Activated CD8-positive, alpha-beta T cell treated with anti-CD3 and anti-CD28 coated beads for 36 hours (primary cell): ENCODE measurements around the gene NFASC. TPM values are rescaled to one million over a fixed set of nuclear protein-coding genes. Genes with fewer than 3 reads are reported as not detected.

Experiments used
- ATAC-seq: fragments of 200-7000 bp; cut with Tn5 transposase; one replicate; pipeline ENCODE4 v1.10.0; 2021; ENCODE audit warnings: mild to moderate bottlenecking, moderate library complexity
- CTCF ChIA-PET: fragments of 350-600 bp; sonication (Branson Sonifier 250); formaldehyde crosslinking; loops from one replicate; lab custom pipeline; 2021; ENCODE audit warnings: antibody characterized with exemption; lab: Charles Lee
- POLR2A ChIA-PET: fragments of 350-600 bp; sonication (Branson Sonifier 250); formaldehyde crosslinking; loops from one replicate; lab custom pipeline; 2021; ENCODE audit warnings: antibody characterized with exemption; lab: Charles Lee
- DNase-seq: peaks from one replicate; pipeline ENCODE4 v3.0.0-alpha.2; 2020
- H3K27ac Mint-ChIP-seq: one replicate; pipeline ENCODE4 v1.8.0; 2021; ENCODE audit warnings: mild to moderate bottlenecking, mixed read lengths
- H3K27me3 Mint-ChIP-seq: one replicate; pipeline ENCODE4 v1.8.0; 2021; ENCODE audit warnings: mixed read lengths
- H3K36me3 Mint-ChIP-seq: one replicate; pipeline ENCODE4 v1.8.0; 2021; ENCODE audit warnings: low read depth, mixed read lengths
- H3K4me1 Mint-ChIP-seq: one replicate; pipeline ENCODE4 v1.8.0; 2021; ENCODE audit warnings: low read depth, mixed read lengths
- H3K4me3 Mint-ChIP-seq: one replicate; pipeline ENCODE4 v1.8.0; 2021; ENCODE audit warnings: mild to moderate bottlenecking, moderate library complexity, mixed read lengths
- H3K9me3 Mint-ChIP-seq: one replicate; pipeline ENCODE4 v1.8.0; 2021; ENCODE audit warnings: mixed read lengths
- intact Hi-C: fragments of 100-400 bp; cut with micrococcal nuclease; formaldehyde crosslinking; loops from one replicate; pipeline ENCODE4 v1.10.0; 2022
- total RNA-seq, 2 experiments: library from RNA; stranded (reverse); gene quantifications; one replicate each; pipeline ENCODE4 v1.2.3, GENCODE V29; 2021
- TF ChIP-seq, protein P1 (sequence below): fragments of 200-600 bp; IDR thresholded peaks from one replicate; pipeline ENCODE4 v1.8.0; 2022; ENCODE audit warnings: antibody characterized with exemption, mild to moderate bottlenecking

NFASC gene
- total RNA-seq, 2 experiments from 2014 or later, result not detected

GRCh38 chr1:204980840-204981405, 110.3 kb downstream of the NFASC start:
- DNase-seq (no peak), ATAC-seq (no peak)
- Mint-ChIP-seq H3K36me3 (no peaks in the 10 kb centered on the region), H3K4me1 (peaks cover 2% of the 10 kb centered on the region), H3K9me3 (no peaks in the 10 kb centered on the region), H3K27me3 (peaks cover 9% of the 10 kb centered on the region), H3K27ac (no peak overlapping the region), H3K4me3 (no peak overlapping the region)
- intact Hi-C loops, result no loop called here
- CTCF ChIA-PET, result interaction anchor here (0.9 to 2.5 kb wide), 4 partner anchors 8 to 163 kb away, joined by 3 to 19 read pairs (median 10); no protein-coding TSS in a partner anchor
- TF ChIP-seq, protein P1, sequence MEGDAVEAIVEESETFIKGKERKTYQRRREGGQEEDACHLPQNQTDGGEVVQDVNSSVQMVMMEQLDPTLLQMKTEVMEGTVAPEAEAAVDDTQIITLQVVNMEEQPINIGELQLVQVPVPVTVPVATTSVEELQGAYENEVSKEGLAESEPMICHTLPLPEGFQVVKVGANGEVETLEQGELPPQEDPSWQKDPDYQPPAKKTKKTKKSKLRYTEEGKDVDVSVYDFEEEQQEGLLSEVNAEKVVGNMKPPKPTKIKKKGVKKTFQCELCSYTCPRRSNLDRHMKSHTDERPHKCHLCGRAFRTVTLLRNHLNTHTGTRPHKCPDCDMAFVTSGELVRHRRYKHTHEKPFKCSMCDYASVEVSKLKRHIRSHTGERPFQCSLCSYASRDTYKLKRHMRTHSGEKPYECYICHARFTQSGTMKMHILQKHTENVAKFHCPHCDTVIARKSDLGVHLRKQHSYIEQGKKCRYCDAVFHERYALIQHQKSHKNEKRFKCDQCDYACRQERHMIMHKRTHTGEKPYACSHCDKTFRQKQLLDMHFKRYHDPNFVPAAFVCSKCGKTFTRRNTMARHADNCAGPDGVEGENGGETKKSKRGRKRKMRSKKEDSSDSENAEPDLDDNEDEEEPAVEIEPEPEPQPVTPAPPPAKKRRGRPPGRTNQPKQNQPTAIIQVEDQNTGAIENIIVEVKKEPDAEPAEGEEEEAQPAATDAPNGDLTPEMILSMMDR, result no peak
- POLR2A ChIA-PET, result no interaction called here

GRCh38 chr1:204983136-204983535, 112.5 kb downstream of the NFASC start:
- ChIA-PET CTCF (interaction anchor here (1.8 to 2.2 kb wide), 2 partner anchors 78 to 158 kb away, joined by 4 to 9 read pairs; no protein-coding TSS in a partner anchor), POLR2A (no interaction called here)
- no peaks in the 10 kb centered on the region for H3K36me3 Mint-ChIP-seq
- TF ChIP-seq, protein P1, result no peak
- no peak overlapping the region for H3K4me3 Mint-ChIP-seq
- ATAC-seq (no peak), DNase-seq (no peak)
- H3K9me3 Mint-ChIP-seq, result no peaks in the 10 kb centered on the region
- peaks cover 2% of the 10 kb centered on the region for H3K4me1 Mint-ChIP-seq
- H3K27me3 Mint-ChIP-seq, result peaks cover 9% of the 10 kb centered on the region
- intact Hi-C loops, result no loop called here
- no peak overlapping the region for H3K27ac Mint-ChIP-seq

DNA sequence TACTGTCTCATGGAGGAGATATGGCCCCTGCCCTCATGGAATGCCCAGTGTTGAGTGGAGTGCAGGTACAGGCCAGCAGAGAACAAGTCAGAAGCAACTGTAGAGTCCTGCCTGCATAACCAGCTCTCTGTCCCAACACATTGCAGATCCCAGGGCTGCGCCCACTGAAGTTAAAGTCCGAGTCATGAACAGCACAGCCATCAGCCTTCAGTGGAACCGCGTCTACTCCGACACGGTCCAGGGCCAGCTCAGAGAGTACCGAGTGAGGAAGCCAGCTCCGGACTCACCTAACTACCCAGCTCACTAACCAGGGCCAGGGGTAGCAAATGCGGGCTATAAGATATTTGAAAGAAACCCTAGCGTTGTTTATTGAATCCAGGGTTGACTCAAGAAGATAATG, 113.2 kb downstream of the NFASC start:
- Mint-ChIP-seq H3K9me3 (no peaks in the 10 kb centered on the region), H3K4me1 (peaks cover 2% of the 10 kb centered on the region), H3K36me3 (no peaks in the 10 kb centered on the region), H3K27me3 (peaks cover 9% of the 10 kb centered on the region), H3K4me3 (no peak overlapping the region), H3K27ac (no peak overlapping the region)
- TF ChIP-seq, protein P1, result no peak
- ChIA-PET CTCF (interaction anchor here (1.8 to 2.2 kb wide), 2 partner anchors 77 to 157 kb away, joined by 4 to 9 read pairs; no protein-coding TSS in a partner anchor), POLR2A (no interaction called here)
- ATAC-seq (no peak), DNase-seq (no peak)
- intact Hi-C loops, result no loop called here

DNA sequence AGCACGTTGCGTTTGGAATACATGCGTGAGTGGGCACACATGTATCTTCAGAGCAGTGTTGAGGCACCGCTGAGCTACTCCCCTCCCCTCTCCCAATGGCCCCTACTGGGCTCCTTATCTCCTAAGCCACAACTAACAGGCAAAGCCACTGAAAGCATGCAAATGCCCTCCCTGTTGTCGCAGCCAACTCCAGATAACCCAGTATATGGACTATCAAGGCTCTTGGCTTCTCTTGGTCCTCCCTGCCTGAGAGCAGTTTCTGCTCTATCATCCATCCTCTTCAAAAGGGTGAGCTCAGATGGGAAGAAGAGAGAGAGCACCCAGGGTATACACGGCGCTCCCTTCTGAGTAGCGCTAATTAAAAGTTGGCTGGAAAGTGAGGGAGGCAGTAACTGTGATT, 113.8 kb downstream of the NFASC start:
- Mint-ChIP-seq H3K27ac (no peak overlapping the region), H3K4me1 (peaks cover 2% of the 10 kb centered on the region), H3K36me3 (no peaks in the 10 kb centered on the region), H3K4me3 (no peak overlapping the region), H3K27me3 (peaks cover 7% of the 10 kb centered on the region), H3K9me3 (no peaks in the 10 kb centered on the region)
- no peak for DNase-seq
- TF ChIP-seq, protein P1, result no peak
- intact Hi-C loops, result no loop called here
- CTCF ChIA-PET, result interaction anchor here (1.3 to 2.2 kb wide), 3 partner anchors 77 to 178 kb away, joined by 3 to 9 read pairs (median 4); no protein-coding TSS in a partner anchor
- ATAC-seq, result no peak
- POLR2A ChIA-PET, result no interaction called here

GRCh38 chr1:204986181-204986580, 115.5 kb downstream of the NFASC start:
- DNase-seq (no peak), ATAC-seq (no peak)
- intact Hi-C loops, result loop anchor here (5.0 kb wide), 1 partner anchor 76 kb away; no protein-coding TSS in a partner anchor
- peaks cover 7% of the 10 kb centered on the region for H3K27me3 Mint-ChIP-seq
- no peak overlapping the region for H3K4me3 Mint-ChIP-seq
- ChIA-PET POLR2A (no interaction called here), CTCF (interaction anchor here (1.1 to 9.8 kb wide), 2 partner anchors 75 to 76 kb away, joined by 5 to 188 read pairs; no protein-coding TSS in a partner anchor)
- H3K36me3 Mint-ChIP-seq, result no peaks in the 10 kb centered on the region
- H3K4me1 Mint-ChIP-seq, result peaks cover 2% of the 10 kb centered on the region
- no peak overlapping the region for H3K27ac Mint-ChIP-seq
- TF ChIP-seq, protein P1, result no peak
- H3K9me3 Mint-ChIP-seq, result no peaks in the 10 kb centered on the region
